Measurements from ENCODE around the gene SCGB3A2. TPM values are rescaled to one million over a fixed set of nuclear protein-coding genes. Genes with fewer than 3 reads are reported as not detected.

Gene SCGB3A2
- total RNA-seq, 1 experiment from 2014 or later = not detected

DNA sequence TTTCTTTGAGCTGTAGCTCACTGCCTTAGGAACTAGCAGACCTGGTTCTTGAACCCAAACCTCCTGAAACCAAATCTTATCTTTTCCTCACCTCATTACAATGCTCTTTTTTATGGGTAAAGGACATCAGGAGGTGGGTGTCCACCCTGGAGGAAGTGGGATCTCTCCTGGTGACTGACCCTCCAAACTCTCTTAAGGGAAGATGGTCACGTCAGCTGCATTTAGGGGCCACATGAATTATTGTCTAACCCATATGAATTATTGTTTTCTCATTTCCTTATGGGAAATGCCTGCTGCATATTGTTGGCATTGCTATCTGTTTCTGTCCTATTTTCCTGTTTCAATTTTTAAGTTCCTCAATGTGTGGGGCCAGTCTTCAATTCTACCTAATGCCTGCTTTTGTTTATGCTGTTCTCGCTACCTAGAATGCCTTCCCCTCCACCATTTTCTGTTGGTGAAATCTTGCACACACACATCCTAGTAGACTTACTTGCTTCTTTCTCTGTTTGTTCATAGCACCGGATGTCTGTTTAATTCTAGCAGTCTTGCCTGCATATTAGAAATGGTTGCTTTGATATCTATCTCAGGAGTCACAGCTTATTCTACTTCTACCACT lies 25.0 kb upstream of the SCGB3A2 start:
- DNase-seq = no peak
- BruUV-seq (replicated peaks) = no TSS peak
- peaks cover 55% of the 10 kb centered on the region for H3K4me1 Mint-ChIP-seq (ENCODE audit: low read depth, unreplicated experiment)
- H3K36me3 Mint-ChIP-seq (ENCODE audit: insufficient read depth, unreplicated experiment) = no peaks in the 10 kb centered on the region
- no peak overlapping the region for H3K27ac Mint-ChIP-seq (ENCODE audit: unreplicated experiment)
- TF ChIP-seq, protein P1, sequence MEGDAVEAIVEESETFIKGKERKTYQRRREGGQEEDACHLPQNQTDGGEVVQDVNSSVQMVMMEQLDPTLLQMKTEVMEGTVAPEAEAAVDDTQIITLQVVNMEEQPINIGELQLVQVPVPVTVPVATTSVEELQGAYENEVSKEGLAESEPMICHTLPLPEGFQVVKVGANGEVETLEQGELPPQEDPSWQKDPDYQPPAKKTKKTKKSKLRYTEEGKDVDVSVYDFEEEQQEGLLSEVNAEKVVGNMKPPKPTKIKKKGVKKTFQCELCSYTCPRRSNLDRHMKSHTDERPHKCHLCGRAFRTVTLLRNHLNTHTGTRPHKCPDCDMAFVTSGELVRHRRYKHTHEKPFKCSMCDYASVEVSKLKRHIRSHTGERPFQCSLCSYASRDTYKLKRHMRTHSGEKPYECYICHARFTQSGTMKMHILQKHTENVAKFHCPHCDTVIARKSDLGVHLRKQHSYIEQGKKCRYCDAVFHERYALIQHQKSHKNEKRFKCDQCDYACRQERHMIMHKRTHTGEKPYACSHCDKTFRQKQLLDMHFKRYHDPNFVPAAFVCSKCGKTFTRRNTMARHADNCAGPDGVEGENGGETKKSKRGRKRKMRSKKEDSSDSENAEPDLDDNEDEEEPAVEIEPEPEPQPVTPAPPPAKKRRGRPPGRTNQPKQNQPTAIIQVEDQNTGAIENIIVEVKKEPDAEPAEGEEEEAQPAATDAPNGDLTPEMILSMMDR (IDR thresholded peaks at IDR 0.05; ENCODE audit: unreplicated experiment) = no peak
- CTCF ChIA-PET = no interaction called here
- intact Hi-C loops (cut with micrococcal nuclease; ENCODE audit: unreplicated experiment) = no loop called here
- H3K27me3 Mint-ChIP-seq (ENCODE audit: unreplicated experiment) = no peaks in the 10 kb centered on the region
- no peak overlapping the region for H3K4me3 Mint-ChIP-seq (ENCODE audit: low read depth, unreplicated experiment)
- peaks cover 3% of the 10 kb centered on the region for H3K9me3 Mint-ChIP-seq (ENCODE audit: low read depth, unreplicated experiment)

DNA sequence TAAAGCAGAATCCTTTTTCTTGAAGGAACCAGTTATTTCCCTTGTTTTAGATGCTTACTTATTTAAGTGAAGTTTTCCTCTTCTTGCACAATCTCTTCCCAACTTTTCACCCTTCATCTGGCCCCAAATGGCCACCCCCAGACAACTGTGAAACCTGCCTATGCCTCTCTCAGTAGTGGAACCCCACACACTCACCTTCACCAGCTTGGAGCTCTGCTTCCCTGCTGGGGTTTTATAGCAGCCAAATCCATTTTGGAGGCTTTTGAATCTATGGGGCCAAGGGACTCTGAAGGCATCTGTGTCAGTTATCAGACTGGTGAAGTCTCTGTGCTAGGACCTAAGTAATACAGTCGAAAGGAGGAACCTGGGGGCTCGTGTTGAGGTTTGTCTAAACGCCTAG lies 24.2 kb upstream of the SCGB3A2 start:
- Mint-ChIP-seq H3K27ac (ENCODE audit: unreplicated experiment) (no peak overlapping the region), H3K9me3 (ENCODE audit: low read depth, unreplicated experiment) (peaks cover 3% of the 10 kb centered on the region)
- no TSS peak for BruUV-seq (replicated peaks)

DNA sequence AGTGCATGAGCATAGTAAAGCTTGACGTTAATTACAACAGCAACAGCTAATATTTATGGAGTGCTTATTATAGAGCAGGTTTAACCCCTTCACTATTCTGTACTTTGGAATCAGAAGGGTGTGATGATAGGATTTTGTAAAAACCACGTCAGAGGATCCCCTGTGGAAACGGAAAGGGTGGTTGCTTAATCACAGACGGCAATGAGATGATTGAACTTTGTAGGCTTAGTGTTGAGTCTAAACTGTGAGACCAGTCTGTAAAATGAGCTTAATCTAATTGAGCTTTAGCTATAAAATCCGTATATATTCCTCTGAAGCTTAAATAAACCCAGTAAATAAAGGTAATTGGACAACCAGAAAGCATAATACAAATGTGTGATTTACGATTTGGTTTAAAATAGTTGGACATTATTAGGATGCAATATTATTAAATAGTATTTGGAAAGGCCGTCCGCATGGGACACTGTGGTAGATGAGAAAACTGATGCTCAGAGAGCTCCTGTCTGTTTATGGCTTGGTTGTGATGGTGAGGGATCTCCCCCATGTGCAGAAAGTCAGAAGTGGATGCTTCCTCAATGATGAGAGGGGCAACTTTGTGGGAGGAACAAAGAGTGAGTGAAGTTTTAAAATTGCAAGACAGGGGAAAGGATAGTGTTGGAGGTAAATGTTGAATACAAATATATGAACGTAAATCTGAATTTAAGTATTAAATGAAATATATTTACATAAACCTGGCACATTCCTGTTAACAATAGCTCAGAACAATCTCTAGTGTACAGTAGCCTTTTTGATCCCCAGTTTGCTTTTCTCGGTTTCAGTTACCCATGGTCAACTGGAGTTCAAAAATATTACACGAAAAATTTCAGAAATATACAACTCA lies 23.4 kb upstream of the SCGB3A2 start:
- TF ChIP-seq, protein P1 (IDR thresholded peaks at IDR 0.05; ENCODE audit: unreplicated experiment) = no peak
- no peaks in the 10 kb centered on the region for H3K27me3 Mint-ChIP-seq (ENCODE audit: unreplicated experiment)
- H3K4me1 Mint-ChIP-seq (ENCODE audit: low read depth, unreplicated experiment) = peaks cover 48% of the 10 kb centered on the region
- no peak overlapping the region for H3K27ac Mint-ChIP-seq (ENCODE audit: unreplicated experiment)
- no peak overlapping the region for H3K4me3 Mint-ChIP-seq (ENCODE audit: low read depth, unreplicated experiment)
- BruUV-seq (replicated peaks) = no TSS peak
- intact Hi-C loops (cut with micrococcal nuclease; ENCODE audit: unreplicated experiment) = loop anchor here (5.0 kb wide), 1 partner anchor 252 kb away; no protein-coding TSS in a partner anchor
- H3K36me3 Mint-ChIP-seq (ENCODE audit: insufficient read depth, unreplicated experiment) = no peaks in the 10 kb centered on the region
- H3K9me3 Mint-ChIP-seq (ENCODE audit: low read depth, unreplicated experiment) = peaks cover 3% of the 10 kb centered on the region
- CTCF ChIA-PET = interaction anchor here (0.6 kb wide), 1 partner anchor 401 kb away, joined by 3 read pairs; no protein-coding TSS in a partner anchor
- DNase-seq = no peak

More for the DNA sequence above, 24.2 kb upstream of the SCGB3A2 start:
- TF ChIP-seq, protein P1 (IDR thresholded peaks at IDR 0.05; ENCODE audit: unreplicated experiment) = no peak
- intact Hi-C loops (cut with micrococcal nuclease; ENCODE audit: unreplicated experiment) = no loop called here
- no peaks in the 10 kb centered on the region for H3K27me3 Mint-ChIP-seq (ENCODE audit: unreplicated experiment)
- no peak overlapping the region for H3K4me3 Mint-ChIP-seq (ENCODE audit: low read depth, unreplicated experiment)
- H3K4me1 Mint-ChIP-seq (ENCODE audit: low read depth, unreplicated experiment) = peaks cover 51% of the 10 kb centered on the region
- no peak for DNase-seq
- CTCF ChIA-PET = no interaction called here
- H3K36me3 Mint-ChIP-seq (ENCODE audit: insufficient read depth, unreplicated experiment) = no peaks in the 10 kb centered on the region

GRCh38 chr5:147855774-147856069 lies 22.8 kb upstream of the SCGB3A2 start:
- TF ChIP-seq, protein P1 (IDR thresholded peaks at IDR 0.05; ENCODE audit: unreplicated experiment) = no peak
- peaks cover 54% of the 10 kb centered on the region for H3K4me1 Mint-ChIP-seq (ENCODE audit: low read depth, unreplicated experiment)
- H3K27ac Mint-ChIP-seq (ENCODE audit: unreplicated experiment) = no peak overlapping the region
- intact Hi-C loops (cut with micrococcal nuclease; ENCODE audit: unreplicated experiment) = loop anchor here (2.0 to 5.0 kb wide), 3 partner anchors 17 to 252 kb away; no protein-coding TSS in a partner anchor
- H3K27me3 Mint-ChIP-seq (ENCODE audit: unreplicated experiment) = no peaks in the 10 kb centered on the region
- BruUV-seq (replicated peaks) = no TSS peak
- peaks cover 3% of the 10 kb centered on the region for H3K9me3 Mint-ChIP-seq (ENCODE audit: low read depth, unreplicated experiment)
- no peak for DNase-seq
- H3K4me3 Mint-ChIP-seq (ENCODE audit: low read depth, unreplicated experiment) = no peak overlapping the region
- CTCF ChIA-PET = interaction anchor here (0.6 kb wide), 1 partner anchor 402 kb away, joined by 3 read pairs; no protein-coding TSS in a partner anchor
- H3K36me3 Mint-ChIP-seq (ENCODE audit: insufficient read depth, unreplicated experiment) = no peaks in the 10 kb centered on the region

All from Calu3 (cell line).